Sigmoid colon (tissue), 7 donors: ENCODE measurements around the gene NLRC5. TPM values are rescaled to one million over a fixed set of nuclear protein-coding genes. Genes with fewer than 3 reads are reported as not detected.

Source experiments
- DNase-seq: peaks from one replicate; pipeline ENCODE4 v3.0.0-alpha.2; 2019
- H3K27ac ChIP-seq, 4 donors: fragments of 200-600 bp; sonication (generic); one replicate each; pipeline ENCODE4 v1.5.1; 2016 to 2019; ENCODE audit warnings: mild to moderate bottlenecking in 1 of 4
- H3K27me3 ChIP-seq, 3 donors: fragments of 200-600 bp; sonication (generic); one replicate each; pipeline ENCODE4 v1.5.1; 2019; ENCODE audit warnings: mild to moderate bottlenecking in 1 of 3
- H3K36me3 ChIP-seq, 4 donors: fragments of 200-600 bp; sonication (generic); one replicate each; pipeline ENCODE4 v1.5.1; 2016 to 2019
- H3K4me1 ChIP-seq, 4 donors: fragments of 200-600 bp; sonication (generic); one replicate each; pipeline ENCODE4 v1.5.1; 2017 to 2019
- H3K4me3 ChIP-seq, 4 donors: fragments of 200-600 bp; sonication (generic); one replicate each; pipeline ENCODE4 v1.5.1; 2017 to 2019; ENCODE audit warnings: mild to moderate bottlenecking in 2 of 4, moderate library complexity in 1 of 4
- H3K9me3 ChIP-seq, 4 donors: fragments of 200-600 bp in 3 of 4; sonication (generic) in 3 of 4; one replicate each; pipeline versions ENCODE4 v1.5.1 to v1.6.1; 2013 to 2019
- CTCF ChIP-seq, 4 experiments: fragments of 450-650 bp in 3 of 4; fragments of 200-600 bp in 1 of 4; IDR thresholded peaks; one replicate each; pipeline ENCODE4 v1.5.1; 2016 to 2019; ENCODE audit warnings: antibody characterized with exemption in 4 of 4, mild to moderate bottlenecking in 3 of 4, moderate library complexity in 2 of 4
- EP300 ChIP-seq, 4 donors: sonication (generic); formaldehyde crosslinking; IDR thresholded peaks; one replicate each; pipeline ENCODE4 v1.6.1; 2017; ENCODE audit warnings: antibody characterized with exemption in 4 of 4
- POLR2A ChIP-seq, 2 donors: fragments of 450-650 bp; IDR thresholded peaks; one replicate each; pipeline ENCODE4 v1.6.1; 2016; ENCODE audit warnings: antibody characterized with exemption in 2 of 2, mild to moderate bottlenecking in 2 of 2, moderate library complexity in 2 of 2
- POLR2AphosphoS5 ChIP-seq, 4 donors: sonication (generic); formaldehyde crosslinking; IDR thresholded peaks; one replicate each; pipeline ENCODE4 v1.6.1; 2017; ENCODE audit warnings: antibody characterized with exemption in 4 of 4
- WGBS, 2 donors: extraction: QIAGEN DNeasy Blood & Tissue Kit; methylation state at CpG; one replicate each; pipeline ENCODE4 v1.1.7; 2013; 5-methylcytosine and 5-hydroxymethylcytosine counted together
- intact Hi-C: fragments of 100-400 bp; cut with DNase I; formaldehyde crosslinking; loops from one replicate; pipeline ENCODE4 v1.15.1; 2023
- polyA plus RNA-seq, 3 donors: library from polyadenylated mRNA; stranded (reverse); fragments of 200-250 nt; gene quantifications; one replicate each; pipeline ENCODE4 v1.2.3, GENCODE V29; 2013
- total RNA-seq, 4 donors: library from RNA; depleted of rRNA; stranded (reverse); fragments of >200 nt; gene quantifications; one replicate each; pipeline ENCODE4 v1.1.0, GENCODE V29; 2016
- donor health status: healthy with polysubstance abuse.
- donor health status: Bipolar disorder and iron deficiency.
- donor health status: healthy.

NLRC5 gene
- total and polyA plus RNA-seq, 7 donors = 9.5 to 119 (median 19.5) TPM

- no peaks in the 10 kb centered on the region for H3K9me3 ChIP-seq
- H3K27ac ChIP-seq = no peak overlapping the region
- H3K36me3 ChIP-seq = peaks cover 0 to 47% (median 8%) of the 10 kb centered on the region in 4 donors
- no peak for DNase-seq
- intact Hi-C loops = no loop called here
- H3K27me3 ChIP-seq = no peaks in the 10 kb centered on the region
- TF ChIP-seq CTCF (IDR thresholded peaks at IDR 0.05) (no peak), POLR2AphosphoS5 (IDR thresholded peaks at IDR 0.05) (no peak), EP300 (IDR thresholded peaks at IDR 0.05) (no peak), POLR2A (IDR thresholded peaks at IDR 0.05) (no peak)
- WGBS, 2 donors = 81 to 83% methylated on average over 11 of the region's 11 CpGs
- H3K4me3 ChIP-seq = no peak overlapping the region
- H3K4me1 ChIP-seq = no peaks in the 10 kb centered on the region
These were observed 134.8 kb downstream of the NLRC5 start for GRCh38 chr16:57123974-57124674.

GRCh38 chr16:57125376-57125775 is 136.0 kb downstream of the NLRC5 start:
- WGBS, 2 donors = 96 to 97% methylated on average over 4 of the region's 4 CpGs
- TF ChIP-seq EP300 (IDR thresholded peaks at IDR 0.05) (no peak), POLR2A (IDR thresholded peaks at IDR 0.05) (no peak), POLR2AphosphoS5 (IDR thresholded peaks at IDR 0.05) (no peak), CTCF (IDR thresholded peaks at IDR 0.05) (no peak)
- H3K27me3 ChIP-seq = no peaks in the 10 kb centered on the region
- no peaks in the 10 kb centered on the region for H3K9me3 ChIP-seq
- H3K36me3 ChIP-seq = peaks cover 0 to 37% (median 8%) of the 10 kb centered on the region in 4 donors
- H3K27ac ChIP-seq = no peak overlapping the region
- DNase-seq = no peak
- intact Hi-C loops = no loop called here
- H3K4me1 ChIP-seq = no peaks in the 10 kb centered on the region
- no peak overlapping the region for H3K4me3 ChIP-seq

GRCh38 chr16:57125969-57126368 is 136.6 kb downstream of the NLRC5 start:
- no peaks in the 10 kb centered on the region for H3K9me3 ChIP-seq
- no peak for DNase-seq
- H3K4me1 ChIP-seq = peaks cover 0 to 5% (median 0%) of the 10 kb centered on the region in 4 donors
- H3K27ac ChIP-seq = no peak overlapping the region
- H3K27me3 ChIP-seq = no peaks in the 10 kb centered on the region
- intact Hi-C loops = no loop called here
- no peak for TF ChIP-seq POLR2AphosphoS5 (IDR thresholded peaks at IDR 0.05)
- no peak for TF ChIP-seq EP300 (IDR thresholded peaks at IDR 0.05)
- TF ChIP-seq POLR2A (IDR thresholded peaks at IDR 0.05) = no peak
- no peak for TF ChIP-seq CTCF (IDR thresholded peaks at IDR 0.05)
- H3K4me3 ChIP-seq = no peak overlapping the region
- peaks cover 0 to 33% (median 8%) of the 10 kb centered on the region in 4 donors for H3K36me3 ChIP-seq
- 97 to 98% methylated on average over 4 of the region's 4 CpGs for WGBS, 2 donors

GRCh38 chr16:57126411-57126810 is 137.1 kb downstream of the NLRC5 start:
- Histone ChIP-seq H3K36me3 (peaks cover 0 to 30% (median 8%) of the 10 kb centered on the region in 4 donors), H3K4me1 (peaks cover 0 to 7% (median 0%) of the 10 kb centered on the region in 4 donors), H3K27ac (no peak overlapping the region), H3K27me3 (no peaks in the 10 kb centered on the region), H3K9me3 (no peaks in the 10 kb centered on the region), H3K4me3 (no peak overlapping the region)
- intact Hi-C loops = no loop called here
- TF ChIP-seq POLR2A (IDR thresholded peaks at IDR 0.05) (no peak), POLR2AphosphoS5 (IDR thresholded peaks at IDR 0.05) (no peak), CTCF (IDR thresholded peaks at IDR 0.05) (no peak), EP300 (IDR thresholded peaks at IDR 0.05) (no peak)
- DNase-seq = no peak
- 71 to 94% methylated on average over 4 of the region's 4 CpGs for WGBS, 2 donors
